ENCODE results near the gene ALDOA.

ALDOA gene

GRCh38 chr16:30046178-30046577 lies 19.4 kb upstream of the ALDOA start:
- no peak for DNase-seq

- DNase-seq = no peak
Observed at GRCh38 chr16:30046588-30046987, 19.0 kb upstream of the ALDOA start.

- DNase-seq = no peak
Observed at GRCh38 chr16:30049871-30050270, 15.7 kb upstream of the ALDOA start.

- DNase-seq = no peak
Observed at GRCh38 chr16:30051518-30051917, 14.0 kb upstream of the ALDOA start.

GRCh38 chr16:30052671-30053372 lies 12.7 kb upstream of the ALDOA start:
- peak; percentile 98 for DNase-seq

GRCh38 chr16:30053376-30054015 lies 12.1 kb upstream of the ALDOA start:
- peak; percentile 61 for DNase-seq

GRCh38 chr16:30054451-30054850 lies 11.1 kb upstream of the ALDOA start:
- no peak for DNase-seq

GRCh38 chr16:30054959-30055553 lies 10.5 kb upstream of the ALDOA start:
- no peak for DNase-seq

GRCh38 chr16:30060346-30060745 lies 5.2 kb upstream of the ALDOA start:
- no peak for DNase-seq

GRCh38 chr16:30060836-30061554 lies 4.6 kb upstream of the ALDOA start:
- DNase-seq = no peak

GRCh38 chr16:30063278-30063892 lies 2.2 kb upstream of the ALDOA start:
- no peak for DNase-seq

GRCh38 chr16:30063893-30064728 lies 1.4 kb upstream of the ALDOA start:
- DNase-seq = peak; percentile 87

GRCh38 chr16:30064729-30065101 lies 845 bp upstream of the ALDOA start:
- no peak for DNase-seq

GRCh38 chr16:30065943-30066760 lies 592 bp downstream of the ALDOA start:
- peak; percentile 30 for DNase-seq

GRCh38 chr16:30066761-30067583 lies 1.4 kb downstream of the ALDOA start:
- no peak for DNase-seq

- no peak for DNase-seq
Observed at GRCh38 chr16:30067584-30067916, 2.0 kb downstream of the ALDOA start.

- DNase-seq = no peak
Observed at GRCh38 chr16:30068333-30068732, 2.8 kb downstream of the ALDOA start.

- DNase-seq = no peak
Observed at GRCh38 chr16:30068750-30069610, 3.4 kb downstream of the ALDOA start.

GRCh38 chr16:30069611-30070462 lies 4.3 kb downstream of the ALDOA start:
- no peak for DNase-seq

Measured in NCI-H146 (cell line).